K562 (cell line): ENCODE data around the gene RABGAP1L. TPM values are rescaled to one million over a fixed set of nuclear protein-coding genes. Genes with fewer than 3 reads are reported as not detected.

Experiments
- ATAC-seq: fragments of 200-7000 bp; cut with Tn5 transposase; 3 replicates; pipeline ENCODE4 v1.9.1; 2020; ENCODE audit warnings: moderate library complexity
- BruUV-seq: library from RNA; stranded (reverse); fragments of 400-500 nt; replicated peaks from 2 replicates; lab custom pipeline; 2021; lab: Mats Ljungman, UMichigan
- CTCF ChIA-PET: fragments of 300-600 bp; formaldehyde crosslinking; extraction: SDS; loops from one replicate; lab custom pipeline; 2021; ENCODE audit warnings: low intra/inter-chr PET ratio; lab: Yijun Ruan, JAX
- POLR2A ChIA-PET: fragments of 300-600, 350-650 bp; sonication (Branson Sonifier 250); formaldehyde crosslinking; extraction: SDS; loops from one replicate; lab custom pipeline; 2021; ENCODE audit warnings: antibody characterized with exemption, inconsistent platforms; lab: Yijun Ruan, JAX
- DNase-seq, 4 experiments: peaks; one replicate each; pipeline versions ENCODE4 v3.0.0 to v3.0.0-alpha.2; 2011 to 2018; ENCODE audit warnings: low spot score in 3 of 4, mixed read lengths in 3 of 4; ENCODE audit errors: extremely low read depth in 1 of 4
- FAIRE-seq: peaks from 2 replicates; lab custom pipeline; 2011; peaks lifted over from hg19 to GRCh38; lab: Jason Lieb, UNC
- H2AFZ ChIP-seq: 2 replicates; pipeline ENCODE4 v1.6.0; 2011; ENCODE audit warnings: low read depth, low read length, control low read depth, inconsistent platforms
- H3K27ac ChIP-seq: fragments of 200-600 bp; 3 replicates; pipeline ENCODE4 v1.8.0; 2011; ENCODE audit warnings: low read depth, mild to moderate bottlenecking, control low read depth, inconsistent platforms, low read length, moderate library complexity, mixed read lengths; ENCODE audit errors: extremely low read depth
- H3K27me3 ChIP-seq, 2 experiments: fragments of 300-600 bp in 1 of 2; 2 replicates in 1 of 2; 3 replicates in 1 of 2; pipeline versions ENCODE4 v1.6.0 to v1.8.0; 2011; ENCODE audit warnings: inconsistent platforms in 2 of 2, low read length in 2 of 2, mild to moderate bottlenecking in 1 of 2, mixed read lengths in 1 of 2, moderate library complexity in 1 of 2; ENCODE audit not compliant: control insufficient read depth in 2 of 2, insufficient read depth in 2 of 2
- H3K36me3 ChIP-seq: fragments of 300-600 bp; 3 replicates; pipeline ENCODE4 v1.8.0; 2011; ENCODE audit warnings: mild to moderate bottlenecking, low read length, inconsistent platforms; ENCODE audit not compliant: control insufficient read depth, insufficient read depth
- H3K4me1 ChIP-seq, 2 experiments: fragments of 200-600 bp in 1 of 2; replicated peaks in 1 of 2; 2 replicates in 1 of 2; 3 replicates in 1 of 2; pipeline versions ENCODE4 v1.5.1 to v1.8.0; 2011; ENCODE audit warnings: inconsistent platforms in 2 of 2, low read length in 2 of 2, mild to moderate bottlenecking in 1 of 2, mixed read lengths in 1 of 2, moderate library complexity in 1 of 2; ENCODE audit not compliant: control insufficient read depth in 2 of 2, insufficient read depth in 2 of 2
- H3K4me2 ChIP-seq: 2 replicates; pipeline ENCODE4 v1.6.1; 2011; ENCODE audit warnings: low read length, control low read depth, inconsistent platforms, mixed read lengths; ENCODE audit not compliant: insufficient read depth
- H3K4me3 ChIP-seq: fragments of 200-600 bp; sonication (generic), shearing (Covaris generic); 2 replicates; pipeline ENCODE4 v1.5.1; 2016; ENCODE audit warnings: control low read depth, inconsistent platforms
- H3K79me2 ChIP-seq: fragments of 200-600 bp; 3 replicates; pipeline ENCODE4 v1.8.0; 2011; ENCODE audit warnings: low read length, inconsistent platforms; ENCODE audit not compliant: control insufficient read depth, insufficient read depth
- H3K9ac ChIP-seq, 2 experiments: 2 replicates each; pipeline versions ENCODE4 v1.6.0 to v1.6.1; 2011; ENCODE audit warnings: low read depth in 2 of 2, low read length in 2 of 2, control low read depth in 1 of 2, inconsistent platforms in 1 of 2, mild to moderate bottlenecking in 1 of 2, mixed read lengths in 1 of 2; ENCODE audit not compliant: insufficient read depth in 1 of 2
- H3K9me1 ChIP-seq: one replicate; pipeline ENCODE4 v1.6.0; 2011; ENCODE audit warnings: inconsistent platforms, mild to moderate bottlenecking, low read length, moderate library complexity; ENCODE audit not compliant: control insufficient read depth, insufficient read depth
- H3K9me3 ChIP-seq: replicated peaks from 2 replicates; pipeline ENCODE4 v1.5.1; 2011; ENCODE audit warnings: low read depth, low read length, inconsistent platforms; ENCODE audit not compliant: control insufficient read depth, insufficient read depth
- H4K20me1 ChIP-seq: replicated peaks from 2 replicates; pipeline ENCODE4 v1.6.1; 2011; ENCODE audit warnings: low read length, inconsistent platforms, mixed read lengths; ENCODE audit not compliant: control insufficient read depth, insufficient read depth
- RBM25 ChIP-seq: fragments of 200-400 bp; formaldehyde crosslinking; IDR thresholded peaks from 2 replicates; pipeline ENCODE4 v1.6.1; 2018; ENCODE audit warnings: low read length, low read depth, moderate library complexity; ENCODE audit not compliant: severe bottlenecking
- SRSF9 ChIP-seq: fragments of 200-400 bp; formaldehyde crosslinking; IDR thresholded peaks from 2 replicates; pipeline ENCODE4 v1.6.1; 2017; ENCODE audit warnings: low read depth, low read length, borderline replicate concordance
- ZNF121 ChIP-seq: sonication (generic); formaldehyde crosslinking; conservative IDR thresholded peaks from 2 replicates; pipeline ENCODE4 v1.8.0; 2022; ENCODE audit warnings: missing genetic modification reagents
- WGBS: fragments of 100-300 bp; shearing (Covaris generic); methylation state at CpG from one replicate; pipeline ENCODE4 v1.1.6; 2016; ENCODE audit warnings: low coverage, mixed read lengths; ENCODE audit not compliant: insufficient coverage; ENCODE audit errors: missing lambda C conversion rate; 5-methylcytosine and 5-hydroxymethylcytosine counted together
- in situ Hi-C: fragments of 300-500 bp; cut with MboI; formaldehyde crosslinking; loops from 4 replicates; pipeline ENCODE4 v1.15.0; 2018; ENCODE audit warnings: inconsistent platforms, mixed read lengths
- intact Hi-C: fragments of 100-400 bp; cut with micrococcal nuclease; formaldehyde crosslinking; loops from 2 replicates; pipeline ENCODE4 v1.14.2; 2022
- polyA plus RNA-seq, 8 experiments: library from polyadenylated mRNA; depleted of rRNA in 4 of 8; stranded (reverse) in 5 of 8; unstranded in 3 of 8; fragments of >200 nt; fragmentation: Nextera tagmentation in 2 of 8; fragmentation: Illumina TruSeq in 1 of 8; extraction: Ambion mirVana in 2 of 8; extraction: Trizol in 1 of 8; gene quantifications; 2 replicates each; pipeline versions ENCODE4 v1.2.1 to v1.2.3, GENCODE V29; 2011 to 2014; ENCODE audit warnings: inconsistent platforms in 1 of 8, missing spikeins in 1 of 8
- total RNA-seq, 7 experiments: library from RNA; depleted of rRNA in 6 of 7; stranded (reverse); fragments of >200 nt in 6 of 7; fragmentation: Illumina TruSeq in 2 of 7; extraction: Trizol in 2 of 7; gene quantifications; 2 replicates each; pipeline versions ENCODE4 v1.2.1 to v1.2.3, GENCODE V29; 2011 to 2021; ENCODE audit warnings: low replicate concordance in 1 of 7

Gene RABGAP1L
- total and polyA plus RNA-seq, 9 of the 15 experiments (the other 6 are each of a cell fraction or from before 2014, with no cell fraction given), result 16.5 to 44.9 (median 26.7) TPM

DNA sequence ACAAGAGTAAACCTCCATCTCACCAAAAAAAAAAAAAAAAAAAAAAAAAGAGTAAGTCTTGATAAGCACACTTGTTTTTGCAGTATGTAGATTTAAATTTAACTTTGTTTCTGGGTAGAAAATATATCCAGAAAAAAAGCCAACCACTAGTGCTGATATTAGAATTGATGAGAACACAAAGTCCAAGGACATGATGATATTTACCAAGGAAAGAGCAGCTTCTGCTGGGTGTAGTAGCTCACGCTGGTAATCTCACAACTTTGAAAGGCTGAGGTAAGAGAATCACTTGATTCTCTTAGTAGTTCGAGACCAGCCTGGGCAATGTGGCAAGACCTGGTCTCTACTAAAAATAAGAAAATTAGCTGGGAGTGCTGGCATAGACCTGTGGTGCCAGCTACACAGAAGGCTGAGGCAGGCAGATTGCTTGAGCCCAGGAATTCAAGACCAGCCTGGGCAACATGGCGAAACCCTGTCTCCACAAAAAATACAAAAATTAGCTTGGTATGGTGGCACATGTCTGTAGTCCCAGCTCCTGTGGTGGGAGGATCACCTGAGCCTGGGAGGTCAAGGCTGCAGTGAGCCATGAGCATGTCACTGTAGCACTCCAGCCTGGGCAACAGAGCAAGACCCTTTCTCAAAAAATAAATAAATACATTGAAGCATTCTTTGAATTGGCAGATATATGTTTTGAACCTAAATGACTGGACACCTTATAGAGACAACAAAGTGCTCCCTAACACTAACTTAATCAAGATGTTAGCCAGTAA is 776.8 kb downstream of the RABGAP1L start:
- H3K4me3 ChIP-seq, result no peak overlapping the region
- FAIRE-seq (no peak), DNase-seq (no peak), ATAC-seq (no peak)
- intact Hi-C loops (no loop called here), in situ Hi-C loops (no loop called here)
- H3K9me1 ChIP-seq, result no peaks in the 10 kb centered on the region
- H3K4me2 ChIP-seq, result no peak overlapping the region
- no peak overlapping the region for H3K9ac ChIP-seq
- H2AFZ ChIP-seq, result no peak overlapping the region
- no peak for TF ChIP-seq SRSF9
- TF ChIP-seq RBM25, result peak; percentile 41
- TF ChIP-seq ZNF121 (CRISPR knock-in tag), result peak; percentile 78
- H3K36me3 ChIP-seq, result no peaks in the 10 kb centered on the region
- POLR2A ChIA-PET, result interaction anchor here (1.2 kb wide), 1 partner anchor 18 kb away, joined by 5 read pairs; no protein-coding TSS in a partner anchor
- no peak overlapping the region for H3K27ac ChIP-seq
- 85% methylated on average over 3 of the region's 3 CpGs for WGBS
- CTCF ChIA-PET, result no interaction called here
- H3K4me1 ChIP-seq, result peaks cover 0 to 5% of the 10 kb centered on the region in 2 experiments; a peak in 1 of 5 replicates
- H3K9me3 ChIP-seq, result no peaks in the 10 kb centered on the region
- no peaks in the 10 kb centered on the region for H3K79me2 ChIP-seq
- no peaks in the 10 kb centered on the region for H4K20me1 ChIP-seq
- no peaks in the 10 kb centered on the region for H3K27me3 ChIP-seq
- BruUV-seq, result no TSS peak
